HTR-8/SVneo (cell line): ENCODE measurements around the gene GLI3.
A peak's percentile ranks its signal among the peaks of the same experiment; 100 is the strongest.

Experiments
- DNase-seq: peaks from one replicate; pipeline ENCODE4 v3.0.0; 2011; ENCODE audit warnings: low spot score, mixed read lengths; ENCODE audit not compliant: insufficient read length
- FAIRE-seq: peaks from 2 replicates; lab custom pipeline; 2011; peaks lifted over from hg19 to GRCh38; lab: Jason Lieb, UNC

GLI3 gene

DNA sequence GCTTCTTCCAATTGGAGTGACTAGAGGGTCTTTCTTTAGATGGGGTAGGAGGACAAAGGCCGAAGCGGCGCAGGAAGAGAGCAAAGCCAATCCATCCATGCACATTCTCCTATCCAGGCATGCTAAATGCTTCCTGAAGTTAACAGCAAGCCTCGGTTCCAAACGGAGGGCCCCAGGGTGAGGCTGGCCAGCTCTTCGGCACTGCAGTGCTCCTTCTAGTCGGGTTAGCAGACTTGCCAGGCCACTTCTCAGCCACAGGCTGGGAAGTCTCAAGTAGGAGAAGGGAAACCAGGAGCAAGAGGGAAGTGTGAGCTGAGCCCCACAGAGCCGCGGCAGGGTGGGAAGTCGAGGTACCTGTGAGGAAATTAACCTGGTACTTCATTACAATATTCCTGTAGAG, 280.3 kb downstream of the GLI3 start:
- no peak for FAIRE-seq

DNA sequence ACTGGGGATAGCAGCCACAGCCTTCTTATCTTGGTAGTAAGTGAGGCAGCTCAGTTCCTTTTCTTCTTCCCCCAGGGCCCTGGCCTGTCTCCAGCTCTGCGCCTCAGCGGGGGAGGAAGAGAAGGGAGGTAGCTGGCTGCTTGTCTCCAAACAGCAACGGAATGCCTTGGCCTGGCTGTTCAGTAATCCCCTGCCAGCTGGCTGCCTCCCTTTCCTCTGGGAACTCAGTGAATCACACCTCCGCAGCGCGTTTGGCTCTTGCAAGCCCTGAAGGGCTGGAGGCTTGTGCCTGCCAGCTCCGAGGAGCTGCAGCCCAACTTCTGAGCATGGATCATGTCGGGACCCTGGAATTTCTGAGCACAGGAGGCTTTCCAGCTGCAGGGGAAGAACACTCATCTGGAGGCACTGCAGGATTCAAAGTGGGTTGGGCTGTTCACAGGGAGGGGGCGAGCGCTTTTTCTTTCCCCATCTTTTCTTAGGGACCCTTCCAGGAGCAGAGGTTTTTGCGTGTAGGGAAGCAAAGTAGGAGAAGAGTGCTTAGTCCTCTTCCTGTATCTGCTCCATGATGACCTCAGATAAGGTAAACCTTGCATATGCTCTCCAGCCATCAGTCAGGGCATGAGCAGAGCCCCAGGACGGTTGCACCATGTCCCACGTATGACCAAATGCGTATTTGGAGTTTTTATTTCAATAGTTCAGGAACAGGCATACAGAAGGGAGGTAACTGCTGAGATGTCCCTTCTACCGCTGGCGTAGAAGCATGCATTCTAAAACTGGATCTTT, 280.9 kb downstream of the GLI3 start:
- FAIRE-seq = peak; percentile 95
- peak; percentile 93 for DNase-seq

More for the DNA sequence above, 280.3 kb downstream of the GLI3 start:
- DNase-seq = no peak

DNA sequence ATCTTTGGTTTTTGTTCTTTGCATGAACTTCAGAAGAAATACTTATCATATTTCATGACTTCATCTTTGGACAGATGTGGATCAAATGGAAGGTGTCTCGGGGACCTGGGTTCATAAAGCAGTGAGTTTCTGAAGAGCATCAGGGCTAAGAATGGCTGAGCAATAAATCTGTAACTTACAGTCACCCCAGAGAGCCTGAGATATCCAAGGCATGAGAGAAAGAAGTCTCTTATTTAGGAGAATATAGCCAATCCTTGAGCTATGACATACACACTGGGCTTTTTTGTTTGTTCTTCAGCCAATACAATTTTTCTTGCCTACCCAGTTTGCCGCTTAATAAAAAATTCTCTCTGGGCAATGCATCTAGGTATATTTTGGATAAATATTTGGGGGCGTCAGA, 281.6 kb downstream of the GLI3 start:
- no peak for FAIRE-seq

DNA sequence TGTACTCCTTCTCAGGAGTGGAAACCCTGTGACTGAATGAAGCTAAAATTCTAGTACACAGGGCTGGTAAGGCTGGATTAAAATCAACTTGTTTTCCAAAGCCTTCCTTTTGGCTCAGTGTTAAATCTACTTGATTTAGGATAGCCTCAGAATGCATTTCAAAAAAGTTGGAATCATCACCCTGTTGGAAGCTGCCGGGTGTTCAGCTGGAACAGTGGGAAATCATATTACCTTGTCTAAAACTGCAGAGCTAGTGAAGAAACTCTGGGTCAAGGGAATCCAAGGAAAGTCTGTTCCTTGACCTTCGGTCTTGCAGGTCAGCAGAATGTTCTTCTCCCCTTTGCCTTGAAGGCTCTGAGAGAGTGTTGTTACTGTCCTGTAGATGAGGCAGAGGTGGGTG, 282.0 kb downstream of the GLI3 start:
- no peak for FAIRE-seq
- no peak for DNase-seq

More for the DNA sequence above, 281.6 kb downstream of the GLI3 start:
- DNase-seq = no peak

DNA sequence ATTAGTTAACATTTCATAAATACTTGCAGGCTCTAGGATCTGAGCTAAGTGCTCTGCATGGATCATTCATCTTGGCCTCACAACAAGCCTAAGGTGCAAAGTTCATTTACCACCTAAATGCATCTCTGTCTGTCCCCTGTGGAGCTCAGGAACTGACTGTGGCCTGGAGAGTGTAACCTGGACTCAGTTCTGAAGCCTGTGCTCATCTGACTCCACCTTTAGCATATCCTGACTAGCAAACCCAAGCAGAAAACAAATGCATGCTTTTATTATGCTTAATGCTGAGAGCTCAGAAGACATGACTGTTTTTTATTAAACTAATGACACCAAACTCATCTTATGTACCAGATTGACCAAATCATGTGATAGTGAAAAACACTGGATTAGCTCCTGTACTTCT, 288.5 kb downstream of the GLI3 start:
- no peak for FAIRE-seq

DNA sequence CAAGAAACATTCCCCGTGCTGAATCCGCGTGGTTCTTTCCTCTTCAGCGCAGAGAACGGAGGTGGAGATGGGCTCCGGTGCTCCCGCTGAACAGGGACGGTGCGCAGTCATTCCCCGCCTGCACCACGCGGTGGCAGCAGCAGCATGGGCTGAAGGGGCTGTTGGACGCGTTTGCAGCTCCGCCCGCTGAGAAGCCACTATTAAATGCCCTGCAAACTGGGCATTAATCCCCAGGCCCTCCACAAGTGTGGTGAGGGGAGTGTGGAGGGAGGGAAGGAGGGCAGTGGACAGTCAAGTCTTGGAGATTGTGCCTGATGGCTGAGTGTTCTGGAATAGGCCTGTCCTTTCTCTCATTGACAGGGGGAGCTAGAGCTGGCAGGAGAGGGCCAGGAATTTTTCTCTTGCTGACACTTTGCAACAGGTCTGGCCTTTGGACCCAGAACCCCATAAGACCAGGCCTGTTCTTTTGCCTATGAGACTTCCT, 293.9 kb downstream of the GLI3 start:
- peak; percentile 90 for FAIRE-seq
- DNase-seq = peak; percentile 74

More for the DNA sequence above, 288.5 kb downstream of the GLI3 start:
- DNase-seq = no peak

DNA sequence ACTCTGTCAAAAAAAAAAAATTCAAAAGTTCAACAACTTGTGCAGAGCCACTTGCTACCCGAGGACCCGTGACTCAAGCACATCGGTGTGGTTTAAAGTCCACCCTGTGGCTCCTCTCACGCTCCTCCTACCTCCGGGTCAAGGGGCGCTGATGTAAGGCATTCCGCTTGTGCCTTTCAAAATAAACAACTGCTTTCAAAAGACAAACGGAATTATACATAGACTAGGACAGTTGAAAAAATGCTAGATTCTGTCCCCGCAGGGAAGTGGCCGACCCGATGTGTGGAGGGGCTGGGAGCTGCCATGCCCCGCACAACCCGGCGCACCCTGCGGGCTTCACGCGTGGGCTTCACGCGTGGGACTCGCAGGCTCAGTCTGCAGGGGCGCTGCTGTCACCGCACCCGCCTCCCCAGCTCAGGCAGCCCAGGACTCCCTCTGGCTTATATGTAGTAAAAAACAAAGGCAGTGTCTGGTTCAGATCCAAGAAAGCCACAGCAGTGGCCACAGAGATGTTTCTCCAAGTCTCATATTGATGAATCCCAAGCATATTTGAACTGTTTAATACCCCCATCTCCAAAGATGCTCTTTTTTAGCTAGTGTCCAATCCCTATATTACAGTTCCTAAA, 294.4 kb downstream of the GLI3 start:
- no peak for FAIRE-seq
- no peak for DNase-seq

DNA sequence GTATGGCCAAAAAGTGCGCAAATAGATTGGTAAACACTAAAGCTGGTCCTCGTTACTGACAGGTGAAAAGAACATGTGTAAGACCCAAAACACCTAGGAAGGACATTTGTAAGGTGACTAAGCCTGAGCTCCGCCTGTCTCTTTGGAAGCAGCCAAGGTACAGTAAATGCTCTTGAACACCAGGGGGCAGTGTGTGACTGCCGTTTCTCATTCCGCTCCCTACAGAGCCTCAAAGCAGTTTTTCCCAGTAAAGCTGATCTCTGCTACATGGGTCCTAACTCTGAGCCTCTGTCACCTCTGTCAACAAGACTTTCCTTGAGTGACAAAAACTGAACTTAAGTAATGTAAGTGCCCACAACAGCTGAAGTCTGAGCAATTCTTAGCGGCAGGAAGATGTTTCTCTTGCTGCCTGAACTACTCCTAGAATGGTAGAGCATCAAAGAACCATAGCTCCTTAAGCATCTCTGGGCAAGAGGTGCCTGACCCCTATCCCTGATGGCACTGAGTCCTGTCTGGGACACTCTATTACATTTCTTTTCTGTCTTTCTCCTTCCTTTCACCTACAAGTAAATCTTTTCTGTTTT, 296.2 kb downstream of the GLI3 start:
- DNase-seq = peak; percentile 68

DNA sequence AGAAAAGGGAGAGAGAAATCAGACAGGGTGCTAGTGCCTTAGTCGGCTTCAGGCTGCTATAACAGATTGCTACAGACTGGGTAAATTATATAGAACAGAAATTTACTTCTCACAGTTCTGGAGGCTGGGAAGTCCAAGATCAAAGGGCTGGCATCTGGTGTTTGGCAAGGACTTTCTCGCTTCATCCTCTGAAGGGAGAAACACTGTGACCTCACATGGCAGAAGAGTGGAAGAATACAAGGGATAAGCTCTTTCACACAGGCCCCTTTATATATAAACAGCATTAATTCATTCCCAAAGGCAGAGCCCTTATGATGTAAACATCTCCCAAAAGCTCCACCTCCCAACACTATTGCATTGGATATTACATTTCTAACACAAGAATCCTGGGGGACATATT, 298.6 kb downstream of the GLI3 start:
- FAIRE-seq = no peak
- DNase-seq = no peak

More for the DNA sequence above, 296.2 kb downstream of the GLI3 start:
- FAIRE-seq = peak; percentile 40

DNA sequence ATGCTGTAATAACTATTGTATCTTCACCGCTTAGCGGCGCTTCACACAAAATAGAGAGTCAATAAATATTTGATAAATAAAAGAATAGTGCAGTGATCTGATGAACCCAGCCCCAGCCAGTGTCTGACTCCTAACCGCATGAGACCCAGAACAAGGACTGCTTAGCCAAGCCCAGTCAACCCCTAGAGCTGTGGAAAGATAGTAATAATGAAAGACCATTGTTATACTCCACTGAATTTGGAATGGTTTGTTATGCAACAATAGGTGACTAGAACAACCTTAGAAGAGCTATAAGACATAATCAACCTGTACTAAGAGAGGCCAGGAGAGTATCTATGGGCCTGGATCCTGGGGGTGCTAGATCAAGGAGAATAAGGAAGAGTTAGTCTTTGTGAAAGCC, 303.6 kb downstream of the GLI3 start:
- FAIRE-seq = no peak
- DNase-seq = no peak

DNA sequence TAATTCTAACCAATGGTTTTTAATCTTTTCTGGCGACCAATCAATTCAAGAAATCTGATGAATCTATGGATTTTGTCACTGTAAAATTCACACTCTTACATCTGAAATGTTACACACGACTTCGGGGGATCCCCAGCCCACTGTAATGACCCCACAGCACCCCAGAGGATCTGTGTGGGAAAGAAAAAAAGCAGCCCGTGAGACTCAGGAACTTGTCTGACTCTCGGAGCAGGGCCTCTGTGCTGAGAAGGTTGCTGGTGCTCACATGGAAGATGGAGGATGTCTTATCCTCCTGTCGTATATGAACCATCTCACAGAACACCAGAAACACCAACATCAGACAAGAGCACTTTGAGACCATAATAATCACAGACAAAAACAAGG, 305.8 kb downstream of the GLI3 start:
- DNase-seq = no peak
- FAIRE-seq = no peak

DNA sequence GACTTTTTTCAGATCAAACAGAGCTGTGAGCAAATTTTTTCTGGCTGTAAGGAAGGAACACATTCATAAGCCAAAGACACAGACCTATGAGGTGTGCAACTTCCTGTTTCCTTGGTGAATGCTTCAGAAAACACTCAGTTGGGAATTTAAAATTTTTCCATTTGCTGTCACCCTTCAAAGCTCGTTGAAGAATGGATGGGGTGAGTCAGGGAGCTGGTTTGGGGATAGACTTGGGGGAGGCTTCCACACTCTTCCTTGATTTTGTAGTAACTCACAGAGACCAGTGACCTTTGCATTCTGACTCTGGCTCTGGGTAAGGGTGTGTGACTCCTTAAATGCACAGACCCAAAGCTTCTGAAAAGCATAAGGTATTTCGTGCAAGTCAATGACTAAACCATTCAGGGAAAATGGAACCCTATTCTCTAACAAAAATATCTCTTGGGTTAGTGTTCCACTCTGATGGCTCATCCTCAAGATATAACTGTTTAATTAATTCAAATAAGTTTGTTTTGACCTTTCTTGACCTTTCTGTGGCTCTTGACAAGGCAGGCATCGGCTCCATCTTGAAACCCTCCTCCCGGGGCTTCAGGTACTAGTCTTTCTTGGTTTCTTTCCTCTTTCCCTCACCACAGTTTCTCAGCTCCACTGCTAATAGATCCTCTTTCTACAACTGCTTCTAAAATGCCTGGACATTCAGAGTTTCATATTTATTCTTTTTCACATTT, 306.3 kb downstream of the GLI3 start:
- no peak for FAIRE-seq

DNA sequence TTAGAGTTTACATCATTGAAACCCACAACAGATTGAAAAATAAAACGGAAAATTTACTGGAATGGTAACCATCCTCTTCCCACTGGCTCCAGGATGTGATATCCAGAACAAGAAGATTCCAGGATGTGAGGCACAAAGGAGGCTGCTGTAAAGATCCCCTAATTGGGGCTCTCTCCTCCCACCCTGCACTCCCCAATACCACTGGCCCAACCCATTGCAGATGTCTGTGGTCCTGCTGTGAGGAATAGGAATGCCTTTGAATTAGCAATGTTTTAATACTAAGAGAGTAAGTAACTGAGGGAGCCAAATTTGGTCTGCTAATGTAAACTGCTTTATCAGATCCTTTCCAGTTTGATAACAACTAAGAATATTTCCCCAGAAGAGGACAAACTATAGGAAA, 308.2 kb downstream of the GLI3 start:
- DNase-seq = no peak
- FAIRE-seq = peak; percentile 9

More for the DNA sequence above, 306.3 kb downstream of the GLI3 start:
- DNase-seq = no peak

DNA sequence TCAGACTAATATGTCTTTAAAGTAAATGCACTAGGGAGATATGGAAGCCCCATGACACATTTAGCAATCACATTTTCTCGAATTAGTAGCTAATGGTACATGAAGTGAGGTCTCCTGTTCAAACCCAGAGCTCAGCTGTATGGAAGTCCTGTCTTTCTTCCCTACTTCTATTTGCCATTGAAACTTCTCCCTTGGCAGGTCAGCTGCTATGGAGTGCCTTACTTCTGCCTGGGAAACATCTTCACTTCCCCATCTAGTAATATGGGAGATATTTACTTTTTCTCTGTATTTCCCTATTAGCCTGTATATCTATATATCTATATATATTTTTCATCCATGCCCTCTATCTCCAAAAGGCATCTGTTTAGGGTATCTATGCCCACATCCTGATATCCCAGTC, 308.8 kb downstream of the GLI3 start:
- DNase-seq (no peak), FAIRE-seq (no peak)

DNA sequence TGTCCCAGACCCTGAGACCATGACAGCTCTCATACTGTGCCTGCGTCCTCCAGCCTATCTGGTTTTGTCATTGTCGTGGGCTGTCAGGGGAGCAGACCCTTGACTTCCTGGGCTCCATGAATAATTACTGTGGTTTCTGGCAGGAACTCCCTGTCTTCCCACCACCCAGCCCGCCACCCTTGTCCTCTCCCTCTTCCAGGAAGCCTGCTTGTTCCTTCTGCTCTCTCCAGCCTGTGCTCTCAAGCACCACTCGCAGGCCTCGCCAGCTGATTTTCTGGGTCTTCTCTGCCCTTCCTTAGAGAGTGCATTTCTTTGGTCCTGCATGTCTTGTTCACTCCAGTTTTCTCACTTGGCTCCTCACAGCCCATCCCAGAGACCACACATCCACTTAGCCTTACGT, 309.6 kb downstream of the GLI3 start:
- FAIRE-seq (no peak), DNase-seq (no peak)

DNA sequence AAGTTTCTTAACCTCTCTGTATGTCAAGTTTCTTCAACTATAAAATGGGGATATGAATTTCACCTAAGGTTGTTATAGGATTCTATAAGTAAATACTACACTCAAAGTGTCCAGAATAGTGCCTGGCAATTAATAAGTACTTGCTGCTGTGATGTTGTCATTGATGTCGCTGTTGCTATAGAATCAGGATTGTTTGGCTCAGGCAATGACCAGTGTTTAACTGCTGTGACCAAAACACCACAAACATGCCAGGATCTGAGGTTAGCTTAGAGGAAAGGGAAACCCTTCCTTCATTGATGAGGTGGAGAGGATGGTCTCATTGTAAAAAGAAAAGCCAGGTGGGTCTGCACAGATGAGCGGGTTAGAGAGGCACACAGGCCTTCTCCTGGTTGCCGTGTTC, 311.1 kb downstream of the GLI3 start:
- DNase-seq = no peak
- no peak for FAIRE-seq

DNA sequence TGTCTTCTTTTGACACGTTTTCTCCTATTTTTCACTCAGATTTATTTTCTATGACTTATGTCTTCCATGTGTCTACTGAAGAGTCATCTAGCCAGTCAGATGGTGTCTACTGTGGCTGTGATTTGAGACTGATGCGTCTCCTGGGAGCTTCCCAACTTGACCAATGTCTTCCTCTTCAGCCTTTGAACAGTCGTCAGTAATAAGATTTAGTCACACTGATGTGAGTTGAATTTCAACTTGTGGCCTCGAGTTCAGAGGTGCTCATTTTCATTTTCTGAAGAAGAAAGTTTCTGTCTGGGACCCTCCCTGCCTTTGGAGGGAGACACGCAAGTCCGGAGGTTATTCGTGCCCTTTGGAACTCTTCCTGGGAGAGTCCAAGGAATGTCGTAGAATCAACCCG, 312.2 kb downstream of the GLI3 start:
- DNase-seq = no peak
- no peak for FAIRE-seq

DNA sequence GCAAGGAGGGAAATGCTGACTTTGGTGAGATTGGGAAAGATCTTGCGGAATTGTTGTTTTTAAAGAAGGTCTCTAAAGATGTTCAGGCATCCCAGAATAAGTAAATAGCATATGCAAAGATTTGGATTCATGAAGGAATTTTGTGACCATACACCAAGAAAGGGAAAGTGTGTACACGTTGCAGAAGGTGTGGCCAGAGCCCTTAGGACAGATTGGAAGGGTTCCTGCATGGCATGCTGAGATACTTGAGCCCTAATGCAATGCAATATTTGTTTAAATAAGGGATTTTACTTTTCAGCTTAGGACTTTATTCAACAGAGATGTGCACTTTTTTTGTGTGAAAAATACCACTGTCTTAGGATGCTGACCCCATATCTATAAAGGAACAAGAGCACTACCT, 314.6 kb downstream of the GLI3 start:
- FAIRE-seq = no peak
- DNase-seq = no peak

DNA sequence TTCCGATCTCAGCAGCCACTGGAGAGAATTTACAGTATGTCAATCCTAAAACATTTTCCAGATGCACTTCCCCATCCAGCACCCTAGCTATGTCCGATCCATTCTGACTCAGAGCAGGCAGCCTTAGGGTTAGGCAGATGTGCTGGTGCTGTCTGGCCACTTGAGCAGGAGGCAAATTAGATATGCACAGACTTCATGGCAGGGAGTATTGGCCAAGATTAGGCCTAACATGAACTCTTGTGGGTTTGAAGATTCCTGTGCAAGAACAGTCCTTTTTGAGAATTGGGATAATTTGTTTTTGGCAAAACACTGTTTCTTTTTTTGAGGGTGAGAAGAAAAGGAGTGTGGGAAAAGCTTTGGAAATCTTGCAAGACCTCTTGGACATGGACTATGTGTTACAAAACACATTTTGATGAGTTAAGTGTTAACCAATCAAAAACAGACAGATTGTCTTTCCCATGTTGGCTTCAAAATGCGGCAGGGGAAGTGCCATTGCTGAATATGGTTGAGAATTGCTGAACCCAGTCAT, 315.5 kb downstream of the GLI3 start:
- FAIRE-seq (peak; percentile 58), DNase-seq (no peak)

DNA sequence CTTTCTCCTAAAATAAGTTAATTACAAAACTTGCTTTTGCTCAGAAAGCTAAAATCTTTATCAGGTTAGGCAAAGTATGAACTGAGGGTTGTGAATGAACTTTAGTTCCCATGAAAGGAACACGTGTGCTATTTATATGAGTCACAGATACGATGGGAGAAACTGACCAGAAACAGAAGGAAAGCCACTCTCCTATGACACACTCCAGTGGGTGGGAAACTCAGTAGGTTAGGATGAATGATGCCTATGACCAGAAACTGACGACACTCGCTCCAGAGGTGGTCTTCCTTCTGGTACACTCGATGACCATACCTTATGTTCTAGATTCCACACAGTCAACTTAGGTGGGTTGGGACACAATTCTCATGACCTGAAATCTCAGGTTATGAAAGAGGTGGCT, 318.4 kb downstream of the GLI3 start:
- DNase-seq = no peak
- peak; percentile 13 for FAIRE-seq
